CD4-positive, alpha-beta T cell (primary cell): ENCODE measurements around the gene DDRGK1. TPM values are rescaled to one million over a fixed set of nuclear protein-coding genes. Genes with fewer than 3 reads are reported as not detected.

Source experiments
- ATAC-seq: fragments of 200-7000 bp; cut with Tn5 transposase; one replicate; pipeline ENCODE4 v1.10.0; 2022; ENCODE audit warnings: mild to moderate bottlenecking; ENCODE audit not compliant: poor library complexity
- CTCF ChIA-PET: fragments of 350-600 bp; sonication (Branson Sonifier 250); formaldehyde crosslinking; loops from one replicate; lab custom pipeline; 2021; ENCODE audit warnings: antibody characterized with exemption, inconsistent platforms; lab: Charles Lee
- POLR2A ChIA-PET: fragments of 350-600 bp; sonication (Branson Sonifier 250); formaldehyde crosslinking; loops from one replicate; lab custom pipeline; 2021; ENCODE audit warnings: antibody characterized with exemption, inconsistent platforms; lab: Charles Lee
- DNase-seq, 14 experiments: peaks; one replicate each; pipeline ENCODE4 v3.0.0-alpha.2; 2013 to 2020; ENCODE audit warnings: mixed read lengths in 2 of 14
- H3K27ac ChIP-seq, 2 donors: one replicate each; pipeline versions ENCODE4 v1.5.1 to v1.7.0; 2013; ENCODE audit warnings: low read length in 2 of 2, low read depth in 1 of 2, mild to moderate bottlenecking in 1 of 2
- H3K27me3 ChIP-seq, 2 experiments: 1 replicate in 1 of 2; 2 replicates in 1 of 2; pipeline versions ENCODE4 v1.6.1 to v1.7.0; 2013; ENCODE audit warnings: low read length in 2 of 2, control low read depth in 1 of 2, mild to moderate bottlenecking in 1 of 2, moderate library complexity in 1 of 2; ENCODE audit not compliant: insufficient read depth in 2 of 2, control insufficient read depth in 1 of 2
- H3K36me3 ChIP-seq: one replicate; pipeline ENCODE4 v1.6.1; 2013; ENCODE audit warnings: low read length, control low read depth; ENCODE audit not compliant: insufficient read depth
- H3K4me1 ChIP-seq: one replicate; pipeline ENCODE4 v1.6.1; 2013; ENCODE audit warnings: low read length, control low read depth; ENCODE audit not compliant: insufficient read depth
- H3K4me3 ChIP-seq: one replicate; pipeline ENCODE4 v1.5.1; 2013; ENCODE audit warnings: mild to moderate bottlenecking, low read length, moderate library complexity
- H3K9me3 ChIP-seq, 2 experiments: 1 replicate in 1 of 2; 2 replicates in 1 of 2; pipeline versions ENCODE4 v1.6.1 to v1.7.0; 2013; ENCODE audit warnings: low read length in 2 of 2, mild to moderate bottlenecking in 2 of 2, control low read depth in 1 of 2, moderate library complexity in 1 of 2; ENCODE audit not compliant: control insufficient read depth in 1 of 2, insufficient read depth in 1 of 2
- H3K27ac Mint-ChIP-seq: one replicate; pipeline ENCODE4 v1.8.0; 2020; ENCODE audit warnings: mixed read lengths
- H3K27me3 Mint-ChIP-seq: one replicate; pipeline ENCODE4 v1.8.0; 2021; ENCODE audit warnings: mixed read lengths
- H3K36me3 Mint-ChIP-seq: one replicate; pipeline ENCODE4 v1.8.0; 2021; ENCODE audit warnings: low read depth, mixed read lengths
- H3K4me1 Mint-ChIP-seq: one replicate; pipeline ENCODE4 v1.8.0; 2021; ENCODE audit warnings: low read depth, mixed read lengths
- H3K4me3 Mint-ChIP-seq: one replicate; pipeline ENCODE4 v1.8.0; 2020; ENCODE audit warnings: mild to moderate bottlenecking, mixed read lengths
- H3K9me3 Mint-ChIP-seq: one replicate; pipeline ENCODE4 v1.8.0; 2020; ENCODE audit warnings: mixed read lengths
- intact Hi-C, 2 experiments: fragments of 100-400 bp; cut with DNase I in 1 of 2; cut with micrococcal nuclease in 1 of 2; formaldehyde crosslinking; loops; one replicate each; pipeline versions ENCODE4 v1.15.1 to v1.9.0; 2023 to 2025; cut with DNase I, micrococcal nuclease
- total RNA-seq, 174 experiments: library from RNA in 2 of 174; stranded (reverse) in 2 of 174; gene quantifications; one replicate each; pipeline ENCODE4 v1.2.3 and lab custom pipeline; 2021 to 2026
- TF ChIP-seq, protein P1 (sequence below): fragments of 200-600 bp; IDR thresholded peaks from one replicate; pipeline ENCODE4 v1.8.0; 2022; ENCODE audit warnings: antibody characterized with exemption, mild to moderate bottlenecking

DDRGK1 gene
- total RNA-seq, 2 experiments from 2014 or later, result 40.7 to 43.4 TPM

GRCh38 chr20:3244613-3245012, 40.1 kb upstream of the DDRGK1 start:
- ChIA-PET CTCF (no interaction called here), POLR2A (no interaction called here)
- Histone ChIP-seq H3K4me3 (no peak overlapping the region), H3K9me3 (peaks cover 0 to 19% of the 10 kb centered on the region in 2 experiments), H3K27ac (no peak overlapping the region), H3K36me3 (no peaks in the 10 kb centered on the region), H3K27me3 (peaks cover 18 to 41% of the 10 kb centered on the region in 2 experiments), H3K4me1 (peaks cover 19% of the 10 kb centered on the region)
- H3K36me3 Mint-ChIP-seq, result no peaks in the 10 kb centered on the region
- intact Hi-C loops, result no loop called here
- no peaks in the 10 kb centered on the region for H3K9me3 Mint-ChIP-seq
- DNase-seq, result no peak
- peaks cover 66% of the 10 kb centered on the region for H3K27me3 Mint-ChIP-seq
- H3K4me1 Mint-ChIP-seq, result peaks cover 5% of the 10 kb centered on the region
- no peak overlapping the region for H3K4me3 Mint-ChIP-seq
- no peak for ATAC-seq
- no peak overlapping the region for H3K27ac Mint-ChIP-seq
- TF ChIP-seq, protein P1, sequence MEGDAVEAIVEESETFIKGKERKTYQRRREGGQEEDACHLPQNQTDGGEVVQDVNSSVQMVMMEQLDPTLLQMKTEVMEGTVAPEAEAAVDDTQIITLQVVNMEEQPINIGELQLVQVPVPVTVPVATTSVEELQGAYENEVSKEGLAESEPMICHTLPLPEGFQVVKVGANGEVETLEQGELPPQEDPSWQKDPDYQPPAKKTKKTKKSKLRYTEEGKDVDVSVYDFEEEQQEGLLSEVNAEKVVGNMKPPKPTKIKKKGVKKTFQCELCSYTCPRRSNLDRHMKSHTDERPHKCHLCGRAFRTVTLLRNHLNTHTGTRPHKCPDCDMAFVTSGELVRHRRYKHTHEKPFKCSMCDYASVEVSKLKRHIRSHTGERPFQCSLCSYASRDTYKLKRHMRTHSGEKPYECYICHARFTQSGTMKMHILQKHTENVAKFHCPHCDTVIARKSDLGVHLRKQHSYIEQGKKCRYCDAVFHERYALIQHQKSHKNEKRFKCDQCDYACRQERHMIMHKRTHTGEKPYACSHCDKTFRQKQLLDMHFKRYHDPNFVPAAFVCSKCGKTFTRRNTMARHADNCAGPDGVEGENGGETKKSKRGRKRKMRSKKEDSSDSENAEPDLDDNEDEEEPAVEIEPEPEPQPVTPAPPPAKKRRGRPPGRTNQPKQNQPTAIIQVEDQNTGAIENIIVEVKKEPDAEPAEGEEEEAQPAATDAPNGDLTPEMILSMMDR, result no peak

GRCh38 chr20:3243718-3244358, 39.4 kb upstream of the DDRGK1 start:
- TF ChIP-seq, protein P1, result no peak
- intact Hi-C loops, result no loop called here
- Histone ChIP-seq H3K27me3 (peaks cover 19 to 38% of the 10 kb centered on the region in 2 experiments), H3K36me3 (no peaks in the 10 kb centered on the region), H3K4me1 (peaks cover 19% of the 10 kb centered on the region), H3K4me3 (no peak overlapping the region), H3K27ac (no peak overlapping the region), H3K9me3 (peaks cover 0 to 20% of the 10 kb centered on the region in 2 experiments)
- peaks cover 6% of the 10 kb centered on the region for H3K4me1 Mint-ChIP-seq
- H3K27me3 Mint-ChIP-seq, result peaks cover 65% of the 10 kb centered on the region
- no peaks in the 10 kb centered on the region for H3K9me3 Mint-ChIP-seq
- POLR2A ChIA-PET, result no interaction called here
- CTCF ChIA-PET, result no interaction called here
- ATAC-seq (no peak), DNase-seq (no peak)
- H3K27ac Mint-ChIP-seq, result no peak overlapping the region
- no peaks in the 10 kb centered on the region for H3K36me3 Mint-ChIP-seq
- H3K4me3 Mint-ChIP-seq, result no peak overlapping the region

- H3K9me3 Mint-ChIP-seq, result no peaks in the 10 kb centered on the region
- H3K4me1 Mint-ChIP-seq, result peaks cover 6% of the 10 kb centered on the region
- peak overlapping the region; percentile 67 for H3K4me3 Mint-ChIP-seq
- DNase-seq, result no peak
- Histone ChIP-seq H3K4me1 (peaks cover 24% of the 10 kb centered on the region), H3K27me3 (peaks cover 26 to 37% of the 10 kb centered on the region in 2 experiments), H3K27ac (no peak overlapping the region), H3K4me3 (no peak overlapping the region), H3K9me3 (peaks cover 0 to 23% of the 10 kb centered on the region in 2 experiments), H3K36me3 (no peaks in the 10 kb centered on the region)
- intact Hi-C loops, result no loop called here
- TF ChIP-seq, protein P1, result no peak
- no peak for ATAC-seq
- ChIA-PET POLR2A (no interaction called here), CTCF (no interaction called here)
- peaks cover 60% of the 10 kb centered on the region for H3K27me3 Mint-ChIP-seq
- H3K36me3 Mint-ChIP-seq, result no peaks in the 10 kb centered on the region
- no peak overlapping the region for H3K27ac Mint-ChIP-seq
Measured at GRCh38 chr20:3242172-3242692, 37.8 kb upstream of the DDRGK1 start.
